ENCODE data around the gene FXYD7. TPM values are rescaled to one million over a fixed set of nuclear protein-coding genes. Genes with fewer than 3 reads are reported as not detected.
"Not testable (repeated sequence)": the region's sequence is repeated elsewhere in the genome, so short reads cannot be mapped to it uniquely, and the experiment has no call there.

The FXYD7 gene, protein sequence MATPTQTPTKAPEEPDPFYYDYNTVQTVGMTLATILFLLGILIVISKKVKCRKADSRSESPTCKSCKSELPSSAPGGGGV
- total RNA-seq = under 1 TPM; 0.77 to 0.93 TPM

DNA sequence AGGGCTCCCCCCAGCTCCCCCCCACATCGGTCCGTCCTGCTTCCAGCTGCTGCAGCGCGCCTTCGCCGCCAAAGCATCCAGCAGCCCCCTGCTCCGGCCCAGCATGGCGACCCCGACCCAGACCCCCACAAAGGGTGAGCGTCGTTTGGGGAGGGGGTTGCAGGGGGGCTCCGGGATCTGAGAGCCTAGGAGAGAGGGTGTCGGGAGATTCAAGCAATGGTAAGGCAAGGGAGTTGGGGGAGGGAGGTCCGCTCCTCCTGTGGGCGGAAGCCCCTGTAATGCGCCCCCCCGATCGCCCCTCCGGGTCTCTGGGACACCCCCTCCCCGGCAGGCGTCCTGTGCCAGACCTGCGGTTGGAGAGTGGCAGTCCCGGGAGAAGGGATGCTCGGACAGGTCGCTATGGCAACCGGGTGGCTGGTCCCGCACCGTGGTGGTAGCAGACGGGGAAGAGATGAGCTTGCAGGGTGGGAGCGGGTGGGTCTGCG, at the start of gene FXYD7:
Gene FXYD7 (plus strand): TSS at position 25 of the 485 bp plus-strand sequence. CDS start 79 bp downstream, at position 104.
- intact Hi-C loops (cut with micrococcal nuclease) = loop anchor here (5.0 kb wide), 2 partner anchors 101 to 124 kb away; partner anchors contain the start of genes HPN and USF2
- DNase-seq = no peak
- ChIA-PET CTCF (interaction anchor here (0.8 to 6.3 kb wide), 7 partner anchors 10 to 117 kb away, joined by 3 to 81 read pairs (median 4); partner anchors contain the start of genes FAM187B and FXYD5), POLR2A (interaction anchor here (0.5 kb wide), 1 partner anchor 205 kb away, joined by 4 read pairs; no protein-coding TSS in a partner anchor)
- H3K36me3 Mint-ChIP-seq = no peaks in the 10 kb centered on the region
- H3K4me1 Mint-ChIP-seq (ENCODE audit: low read depth) = peaks cover 30% of the 10 kb centered on the region
- H3K27ac Mint-ChIP-seq = no peak within 1 kb of the TSS
- H3K9me3 Mint-ChIP-seq = no peaks in the 10 kb centered on the region
- no peaks in the 10 kb centered on the region for H3K27me3 Mint-ChIP-seq
- H3K4me3 Mint-ChIP-seq = peak within 1 kb of the TSS; percentile 71

DNA sequence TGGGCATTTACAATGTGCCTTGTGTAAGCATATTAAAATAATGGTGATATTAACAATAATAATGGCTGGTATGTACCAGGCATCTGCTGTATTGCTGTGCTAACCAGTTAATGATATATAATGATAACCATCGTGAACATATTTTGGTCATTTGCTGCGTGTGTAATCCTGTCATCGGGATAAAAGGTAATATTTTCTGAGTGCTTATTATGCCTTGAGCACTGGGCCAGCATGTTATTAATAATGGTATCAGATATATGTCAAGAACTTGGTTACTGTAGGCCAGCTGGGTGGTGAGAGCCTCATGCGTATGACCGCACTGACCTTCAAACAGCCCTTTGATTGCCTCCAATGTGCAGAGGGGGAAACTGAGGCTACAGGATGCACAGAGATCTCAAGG, 49.6 kb upstream of the FXYD7 start:
- Mint-ChIP-seq H3K9me3 (no peaks in the 10 kb centered on the region), H3K27me3 (peaks cover 6% of the 10 kb centered on the region), H3K36me3 (no peaks in the 10 kb centered on the region), H3K4me1 (ENCODE audit: low read depth) (peaks cover 7% of the 10 kb centered on the region), H3K27ac (no peak overlapping the region), H3K4me3 (no peak overlapping the region)
- ChIA-PET POLR2A (no interaction called here), CTCF (interaction anchor here (1.0 kb wide), 1 partner anchor 49 kb away, joined by 5 read pairs; no protein-coding TSS in a partner anchor)
- intact Hi-C loops (cut with micrococcal nuclease) = no loop called here
- DNase-seq = no peak

DNA sequence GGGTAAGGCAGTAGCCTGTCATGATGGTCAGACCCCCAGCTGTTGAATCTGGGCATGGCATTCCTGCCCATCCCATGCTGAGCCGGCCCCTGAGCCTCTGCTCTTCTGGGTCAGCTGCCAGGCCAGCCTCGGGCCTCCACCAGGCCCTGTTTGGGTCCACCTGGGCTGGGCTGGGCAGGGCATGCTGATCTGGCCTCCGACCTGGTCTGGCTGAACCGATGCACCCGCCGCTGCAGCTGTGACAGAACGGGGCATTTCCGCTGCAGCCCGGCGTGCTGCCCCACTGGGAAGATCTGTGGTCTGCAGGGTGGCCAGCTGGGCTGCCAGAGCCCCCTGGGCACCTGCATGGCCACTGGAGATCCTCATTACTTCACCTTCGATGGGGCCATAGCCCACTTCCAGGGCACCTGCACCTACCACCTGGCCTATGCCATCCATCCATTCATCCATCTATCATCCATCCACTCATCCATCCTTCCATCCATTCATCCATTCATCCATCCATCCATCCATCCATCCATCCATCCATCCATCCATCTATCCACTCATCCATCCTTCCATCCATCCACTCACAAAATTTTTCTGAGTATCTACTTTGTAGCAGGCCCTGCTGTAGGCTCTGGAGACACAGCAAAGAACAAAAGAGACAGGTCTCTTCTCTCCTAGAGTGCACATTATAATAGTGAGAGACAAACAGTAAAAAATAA, 49.0 kb upstream of the FXYD7 start:
- CTCF ChIA-PET = no interaction called here
- POLR2A ChIA-PET = no interaction called here
- no peak overlapping the region for H3K27ac Mint-ChIP-seq

DNA sequence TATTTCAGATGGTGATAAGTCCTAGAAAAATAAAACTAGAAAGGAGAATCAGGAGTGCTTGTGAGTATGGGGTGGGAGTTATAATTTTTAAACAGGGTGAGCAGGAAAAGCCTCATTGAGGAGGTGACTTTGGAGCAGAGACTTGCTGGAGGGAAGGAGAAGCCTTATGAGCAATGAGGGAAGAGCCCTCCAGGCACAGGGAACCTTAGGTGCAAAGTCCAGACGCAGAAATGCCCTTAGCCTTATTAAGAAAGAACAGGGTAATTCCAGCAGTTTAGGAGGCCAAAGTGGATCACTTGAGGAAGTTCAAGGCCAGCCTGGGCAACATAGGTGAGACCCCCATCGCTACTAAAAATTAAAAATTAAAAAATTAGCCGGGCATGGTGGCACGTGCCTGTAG, 48.4 kb upstream of the FXYD7 start:
- POLR2A ChIA-PET = no interaction called here
- no peak for DNase-seq
- Mint-ChIP-seq H3K27me3 (peaks cover 6% of the 10 kb centered on the region), H3K9me3 (no peaks in the 10 kb centered on the region), H3K27ac (no peak overlapping the region), H3K4me3 (no peak overlapping the region), H3K4me1 (ENCODE audit: low read depth) (peaks cover 7% of the 10 kb centered on the region), H3K36me3 (no peaks in the 10 kb centered on the region)
- CTCF ChIA-PET = no interaction called here
- intact Hi-C loops (cut with micrococcal nuclease) = no loop called here

More for the DNA sequence above, 49.0 kb upstream of the FXYD7 start:
- no peaks in the 10 kb centered on the region for H3K9me3 Mint-ChIP-seq
- intact Hi-C loops (cut with micrococcal nuclease) = no loop called here
- no peak overlapping the region for H3K4me3 Mint-ChIP-seq
- peaks cover 6% of the 10 kb centered on the region for H3K27me3 Mint-ChIP-seq
- H3K4me1 Mint-ChIP-seq (ENCODE audit: low read depth) = peaks cover 7% of the 10 kb centered on the region
- DNase-seq = no peak
- no peaks in the 10 kb centered on the region for H3K36me3 Mint-ChIP-seq

DNA sequence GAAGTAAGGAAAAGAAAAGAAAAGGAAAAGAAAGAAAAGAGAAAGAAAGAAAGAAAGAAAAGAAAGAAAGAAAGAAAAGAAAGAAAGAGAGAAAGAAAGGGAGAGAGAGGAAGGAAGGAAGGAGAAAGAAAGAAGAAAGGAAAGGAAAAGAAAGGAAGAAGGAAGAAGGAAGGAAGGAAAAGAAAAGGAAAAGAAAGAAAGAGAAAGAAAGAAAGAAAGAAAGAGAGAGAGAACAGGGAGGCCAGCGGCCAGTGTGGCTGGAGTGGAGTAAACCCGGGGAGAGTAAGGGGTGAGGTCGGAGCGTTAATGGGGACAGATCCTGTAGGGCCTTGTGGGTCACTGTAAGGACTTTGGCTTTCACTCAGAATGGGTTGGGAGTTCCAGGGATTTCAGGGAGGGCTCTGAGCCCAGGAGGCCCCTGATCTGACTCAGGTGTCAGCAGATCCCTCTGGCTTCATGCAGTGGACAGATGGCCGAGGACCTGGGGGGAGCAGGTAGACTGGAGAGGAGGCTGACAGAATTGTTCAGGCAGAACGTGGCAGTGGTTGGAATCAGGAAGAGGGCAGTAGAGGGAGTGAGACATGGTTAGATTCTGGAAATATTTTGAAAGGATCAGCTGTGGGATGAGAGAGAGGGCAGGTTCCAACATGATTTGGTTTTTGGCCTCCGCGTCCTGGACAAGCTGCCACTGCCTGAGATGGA, 47.2 kb upstream of the FXYD7 start:
- DNase-seq = no peak
- Mint-ChIP-seq H3K27me3 (peaks cover 1% of the 10 kb centered on the region), H3K9me3 (no peaks in the 10 kb centered on the region), H3K36me3 (no peaks in the 10 kb centered on the region), H3K4me1 (ENCODE audit: low read depth) (no peaks in the 10 kb centered on the region), H3K4me3 (no peak overlapping the region), H3K27ac (no peak overlapping the region)
- intact Hi-C loops (cut with micrococcal nuclease) = no loop called here
- ChIA-PET POLR2A (no interaction called here), CTCF (no interaction called here)

DNA sequence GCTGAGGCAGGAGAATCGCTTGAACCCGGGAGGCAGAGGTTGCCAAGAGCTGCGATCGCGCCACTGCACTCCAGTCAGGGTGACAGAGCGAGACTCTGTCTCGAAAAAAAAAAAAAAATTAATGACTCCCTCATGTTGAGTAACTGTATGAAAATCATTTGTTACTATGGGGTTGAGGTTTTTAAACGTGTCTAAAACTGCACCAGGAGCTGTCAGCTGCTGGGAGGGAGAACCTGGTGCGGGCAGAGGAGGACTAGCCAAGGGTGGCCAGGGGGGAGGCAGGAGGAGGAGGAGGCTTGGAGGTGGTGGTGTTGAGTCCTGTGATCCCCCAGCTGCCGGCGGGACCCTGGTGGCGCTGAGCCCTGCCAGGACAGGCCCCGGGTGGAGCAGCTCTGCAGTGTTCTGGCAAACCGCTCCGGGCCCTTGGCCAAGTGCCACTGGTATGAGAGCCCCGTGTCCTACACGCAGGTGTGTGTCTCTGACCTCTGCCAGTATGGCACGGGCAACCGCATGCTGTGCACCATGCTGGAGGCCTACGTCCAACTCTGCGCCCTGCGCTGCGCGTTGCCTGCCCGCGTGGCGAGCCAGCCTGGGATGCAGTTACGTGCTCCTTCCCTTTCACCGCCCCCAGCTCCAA, 44.5 kb upstream of the FXYD7 start:
- H3K4me3 Mint-ChIP-seq = no peak overlapping the region

DNA sequence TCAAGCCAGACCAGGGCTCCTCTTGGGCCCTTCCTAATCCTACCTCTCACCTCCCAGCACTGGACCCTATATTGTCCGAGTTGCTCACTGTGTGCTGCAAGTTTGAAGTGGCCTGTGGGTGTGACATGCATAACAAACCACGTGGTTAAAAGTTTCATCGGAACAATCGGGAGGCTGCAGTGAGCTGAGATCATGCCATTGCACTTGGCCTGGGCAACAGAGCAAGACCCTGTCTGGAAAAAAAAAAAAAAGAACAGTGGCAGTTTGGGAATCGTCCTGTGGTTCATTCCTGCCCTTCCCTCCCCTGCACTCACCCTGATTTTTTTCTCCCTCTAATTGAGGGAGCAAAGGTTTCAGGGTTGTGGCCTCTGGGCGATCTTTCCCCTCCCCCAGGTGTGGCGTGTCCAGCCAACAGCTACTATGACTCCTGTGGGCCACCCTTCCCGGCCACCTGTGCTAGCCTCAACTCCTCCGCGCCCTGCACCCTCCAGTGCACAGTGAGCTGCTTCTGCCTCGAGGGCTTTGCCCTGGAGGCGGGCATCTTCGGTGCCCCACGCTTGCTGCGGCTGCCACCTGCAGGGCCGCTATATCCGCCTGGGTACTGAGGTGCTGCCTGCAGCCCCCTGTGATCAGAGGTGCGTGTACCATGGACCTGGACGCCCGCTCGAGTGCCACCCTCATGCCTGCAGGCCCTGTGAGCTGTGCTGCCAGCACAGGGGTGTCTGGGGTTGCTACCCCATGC, 43.7 kb upstream of the FXYD7 start:
- ChIA-PET CTCF (no interaction called here), POLR2A (no interaction called here)
- no peaks in the 10 kb centered on the region for H3K4me1 Mint-ChIP-seq (ENCODE audit: low read depth)
- H3K27ac Mint-ChIP-seq = no peak overlapping the region
- intact Hi-C loops (cut with micrococcal nuclease) = no loop called here
- no peaks in the 10 kb centered on the region for H3K36me3 Mint-ChIP-seq
- no peak for DNase-seq
- H3K27me3 Mint-ChIP-seq = no peaks in the 10 kb centered on the region
- H3K9me3 Mint-ChIP-seq = no peaks in the 10 kb centered on the region
- no peak overlapping the region for H3K4me3 Mint-ChIP-seq

More for the DNA sequence above, 44.5 kb upstream of the FXYD7 start:
- H3K4me1 Mint-ChIP-seq (ENCODE audit: low read depth) = no peaks in the 10 kb centered on the region
- CTCF ChIA-PET = interaction anchor here (0.8 kb wide), 1 partner anchor 55 kb away, joined by 4 read pairs; no protein-coding TSS in a partner anchor
- no peaks in the 10 kb centered on the region for H3K9me3 Mint-ChIP-seq
- POLR2A ChIA-PET = no interaction called here
- no peaks in the 10 kb centered on the region for H3K36me3 Mint-ChIP-seq
- intact Hi-C loops (cut with micrococcal nuclease) = no loop called here
- H3K27me3 Mint-ChIP-seq = no peaks in the 10 kb centered on the region
- no peak overlapping the region for H3K27ac Mint-ChIP-seq
- no peak for DNase-seq

DNA sequence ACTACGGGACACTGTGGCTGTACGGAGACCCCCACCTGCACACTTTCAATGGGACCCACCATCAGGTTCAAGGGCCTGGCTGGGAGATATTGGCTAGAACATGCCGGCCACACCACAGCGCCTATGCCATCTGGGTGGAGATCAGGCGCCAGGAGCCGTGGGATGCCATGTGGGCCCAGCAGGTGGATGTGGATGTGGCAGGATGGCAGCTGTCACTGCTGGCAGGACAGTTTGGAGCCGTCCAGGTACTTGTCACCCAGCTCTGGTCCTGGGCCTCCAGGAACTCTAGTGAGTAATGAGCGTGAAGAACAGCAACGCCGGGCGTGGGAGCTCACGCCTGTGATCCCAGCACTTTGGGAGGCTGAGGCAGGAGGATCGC, 43.2 kb upstream of the FXYD7 start:
- intact Hi-C loops (cut with micrococcal nuclease) = loop anchor here (10.0 kb wide), 1 partner anchor 925 kb away; no protein-coding TSS in a partner anchor
- Mint-ChIP-seq H3K9me3 (no peaks in the 10 kb centered on the region), H3K27ac (no peak overlapping the region), H3K4me3 (no peak overlapping the region), H3K4me1 (ENCODE audit: low read depth) (no peaks in the 10 kb centered on the region), H3K36me3 (no peaks in the 10 kb centered on the region), H3K27me3 (no peaks in the 10 kb centered on the region)
- DNase-seq = no peak
- CTCF ChIA-PET = interaction anchor here (1.0 kb wide), 1 partner anchor 36 kb away, joined by 3 read pairs; no protein-coding TSS in a partner anchor
- POLR2A ChIA-PET = interaction anchor here (0.6 kb wide), 1 partner anchor 15 kb away, joined by 4 read pairs; no protein-coding TSS in a partner anchor

DNA sequence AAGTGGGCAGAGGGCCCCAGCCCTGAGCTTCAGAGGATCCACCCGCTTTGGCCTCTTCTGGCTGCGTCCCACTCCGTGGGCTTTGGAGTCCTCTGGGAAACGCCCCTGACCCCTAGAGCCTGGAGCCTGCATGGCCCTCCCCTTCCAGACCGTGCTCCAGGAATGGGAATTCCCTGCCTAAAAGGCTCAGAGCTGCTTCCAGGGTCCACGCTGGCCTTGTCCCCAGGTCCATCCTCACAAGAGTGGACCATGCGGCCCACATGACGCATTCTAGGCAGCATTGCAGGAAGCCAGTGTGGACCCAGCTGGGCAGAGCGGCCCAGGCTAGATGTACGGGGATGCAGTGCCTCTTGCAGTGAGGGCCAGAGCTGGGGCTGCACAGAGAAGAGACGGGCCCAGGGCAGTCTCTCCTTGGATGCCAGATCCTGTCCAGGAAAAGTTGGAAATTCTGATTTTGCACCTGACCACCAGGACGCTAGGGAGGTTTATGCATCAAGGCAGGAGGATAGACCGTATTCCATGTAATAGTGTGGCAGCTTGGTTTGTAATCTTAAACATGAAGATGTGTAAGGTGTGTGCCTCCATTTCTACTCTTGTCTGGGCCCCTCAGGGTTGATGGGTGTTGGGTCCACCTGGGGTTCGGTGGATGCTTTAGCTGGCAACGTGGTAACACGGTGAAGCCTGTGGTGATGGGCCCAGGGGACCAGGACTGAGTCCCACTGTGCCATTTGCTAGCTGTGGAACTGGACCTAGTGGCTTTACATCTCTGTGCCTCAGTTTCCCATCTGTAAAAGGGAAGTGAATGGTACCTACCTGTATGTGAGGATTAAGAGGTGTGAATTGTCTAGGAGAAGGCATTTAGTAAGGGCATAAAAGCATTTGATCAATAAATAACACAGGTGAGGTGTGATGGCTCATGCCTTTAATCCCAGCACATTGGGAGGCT, 42.2 kb upstream of the FXYD7 start:
- no peak for DNase-seq
- Mint-ChIP-seq H3K4me3 (no peak overlapping the region), H3K27ac (no peak overlapping the region), H3K4me1 (ENCODE audit: low read depth) (no peaks in the 10 kb centered on the region), H3K36me3 (no peaks in the 10 kb centered on the region), H3K27me3 (no peaks in the 10 kb centered on the region), H3K9me3 (no peaks in the 10 kb centered on the region)
- ChIA-PET POLR2A (interaction anchor here (0.6 kb wide), 1 partner anchor 16 kb away, joined by 4 read pairs; no protein-coding TSS in a partner anchor), CTCF (interaction anchor here (1.0 to 2.1 kb wide), 2 partner anchors 34 to 35 kb away, joined by 3 to 7 read pairs; no protein-coding TSS in a partner anchor)
- intact Hi-C loops (cut with micrococcal nuclease) = loop anchor here (10.0 kb wide), 1 partner anchor 924 kb away; no protein-coding TSS in a partner anchor

DNA sequence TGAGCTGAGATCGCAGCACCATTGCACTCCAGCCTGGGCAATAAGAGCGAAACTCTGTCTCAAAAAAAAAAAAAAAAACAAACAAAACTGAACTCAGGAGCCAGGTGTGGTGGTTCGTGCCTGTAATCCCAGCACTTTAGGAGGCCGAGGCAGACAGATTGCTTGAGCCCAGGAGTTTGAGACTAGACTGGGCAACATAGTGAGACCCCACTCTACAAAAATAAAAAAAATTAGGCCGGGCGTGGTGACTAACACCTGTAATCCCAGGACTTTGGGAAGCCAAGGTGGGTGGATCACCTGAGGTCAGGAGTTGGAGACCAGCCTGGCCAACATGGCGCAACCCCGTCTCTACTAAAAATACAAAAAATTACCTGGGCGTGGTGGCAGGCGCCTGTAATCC, 41.1 kb upstream of the FXYD7 start:
- CTCF ChIA-PET = interaction anchor here (2.1 kb wide), 1 partner anchor 35 kb away, joined by 7 read pairs; no protein-coding TSS in a partner anchor
- H3K27ac Mint-ChIP-seq; H3K9me3 Mint-ChIP-seq; DNase-seq; POLR2A ChIA-PET; H3K27me3 Mint-ChIP-seq; H3K36me3 Mint-ChIP-seq; H3K4me1 Mint-ChIP-seq (ENCODE audit: low read depth); H3K4me3 Mint-ChIP-seq: not testable (repeated sequence)
- intact Hi-C loops (cut with micrococcal nuclease) = loop anchor here (10.0 kb wide), 1 partner anchor 923 kb away; no protein-coding TSS in a partner anchor
